ENCODE data around the gene LSR. TPM values are rescaled to one million over a fixed set of nuclear protein-coding genes. Genes with fewer than 3 reads are reported as not detected.

The LSR gene, protein sequence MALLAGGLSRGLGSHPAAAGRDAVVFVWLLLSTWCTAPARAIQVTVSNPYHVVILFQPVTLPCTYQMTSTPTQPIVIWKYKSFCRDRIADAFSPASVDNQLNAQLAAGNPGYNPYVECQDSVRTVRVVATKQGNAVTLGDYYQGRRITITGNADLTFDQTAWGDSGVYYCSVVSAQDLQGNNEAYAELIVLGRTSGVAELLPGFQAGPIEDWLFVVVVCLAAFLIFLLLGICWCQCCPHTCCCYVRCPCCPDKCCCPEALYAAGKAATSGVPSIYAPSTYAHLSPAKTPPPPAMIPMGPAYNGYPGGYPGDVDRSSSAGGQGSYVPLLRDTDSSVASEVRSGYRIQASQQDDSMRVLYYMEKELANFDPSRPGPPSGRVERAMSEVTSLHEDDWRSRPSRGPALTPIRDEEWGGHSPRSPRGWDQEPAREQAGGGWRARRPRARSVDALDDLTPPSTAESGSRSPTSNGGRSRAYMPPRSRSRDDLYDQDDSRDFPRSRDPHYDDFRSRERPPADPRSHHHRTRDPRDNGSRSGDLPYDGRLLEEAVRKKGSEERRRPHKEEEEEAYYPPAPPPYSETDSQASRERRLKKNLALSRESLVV
- 0.26 and 0.37 TPM in 2 replicates for total RNA-seq

DNA sequence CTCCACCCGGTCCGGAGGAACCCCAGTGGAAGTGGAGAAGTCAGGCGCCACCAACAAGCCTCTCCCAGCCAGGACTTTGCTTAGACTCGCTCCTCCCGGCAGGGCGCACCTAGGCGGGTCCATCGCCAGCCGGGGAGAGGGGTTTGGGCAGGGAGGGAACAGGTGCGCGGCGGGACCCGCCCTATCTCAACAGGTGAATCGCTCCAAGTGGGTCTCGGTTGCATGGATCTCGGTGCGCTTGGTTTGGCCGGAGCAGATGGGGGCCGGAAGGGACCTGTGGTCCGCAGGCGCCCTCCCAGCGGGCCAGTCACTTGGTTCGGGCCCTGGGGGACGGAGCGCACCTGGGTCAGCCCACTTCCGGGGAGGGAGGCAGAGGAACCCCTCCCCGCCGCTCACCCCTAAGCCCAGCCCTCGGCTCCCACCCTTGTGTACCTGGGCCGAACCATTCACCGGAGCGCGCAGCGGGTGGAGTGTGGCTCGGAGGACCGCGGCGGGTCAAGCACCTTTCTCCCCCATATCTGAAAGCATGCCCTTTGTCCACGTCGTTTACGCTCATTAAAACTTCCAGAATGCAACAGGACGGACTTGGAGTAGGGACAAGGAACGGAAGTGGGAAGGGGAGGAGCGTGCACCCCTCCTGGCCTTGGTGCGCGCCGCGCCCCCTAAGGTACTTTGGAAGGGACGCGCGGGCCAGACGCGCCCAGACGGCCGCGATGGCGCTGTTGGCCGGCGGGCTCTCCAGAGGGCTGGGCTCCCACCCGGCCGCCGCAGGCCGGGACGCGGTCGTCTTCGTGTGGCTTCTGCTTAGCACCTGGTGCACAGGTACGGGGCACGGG is at the start of gene LSR:
Gene LSR (plus strand): TSS at position 693 of the 836 bp plus-strand sequence. CDS start 21 bp downstream, at position 714.

DNA sequence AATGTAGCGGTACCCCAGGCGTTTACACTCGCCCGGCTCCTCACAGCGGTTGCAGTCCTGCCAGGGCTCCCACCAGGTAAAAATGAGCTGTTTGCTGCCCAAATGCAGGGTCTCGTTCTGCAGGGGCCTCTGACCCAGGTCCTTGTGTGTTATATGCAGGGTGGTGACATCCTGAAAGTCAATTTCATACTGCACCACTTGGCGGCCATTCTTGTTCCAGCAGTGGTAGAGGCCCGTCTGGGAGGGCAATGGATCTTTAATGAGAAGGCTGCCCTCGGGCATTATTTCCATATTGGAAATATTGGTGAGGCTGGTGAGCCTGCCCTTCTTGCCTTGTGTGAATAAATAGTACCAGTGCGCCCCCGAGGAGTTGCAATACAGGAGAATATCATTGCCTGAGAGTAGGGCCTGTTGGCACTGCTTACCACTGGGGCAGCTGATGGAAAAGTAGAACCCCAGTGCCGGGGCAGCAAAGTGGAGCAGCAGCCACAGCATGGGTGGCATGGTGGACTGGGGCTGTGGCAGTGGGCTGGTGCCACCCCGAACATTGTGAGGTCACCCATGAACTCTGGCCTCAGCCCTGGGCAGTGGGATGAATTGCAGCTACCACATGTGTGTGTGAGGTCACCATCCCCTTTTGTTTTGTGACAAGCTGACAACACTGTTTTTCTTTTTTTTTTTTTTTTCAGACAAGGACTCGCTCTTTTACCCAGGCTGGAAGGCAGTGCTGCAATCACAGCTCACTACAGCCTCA is 20.4 kb upstream of the LSR start, which contains the start of gene FAM187B:
Gene FAM187B (minus strand): TSS at position 563 of the 754 bp plus-strand sequence. CDS start 59 bp downstream, at position 504.

DNA sequence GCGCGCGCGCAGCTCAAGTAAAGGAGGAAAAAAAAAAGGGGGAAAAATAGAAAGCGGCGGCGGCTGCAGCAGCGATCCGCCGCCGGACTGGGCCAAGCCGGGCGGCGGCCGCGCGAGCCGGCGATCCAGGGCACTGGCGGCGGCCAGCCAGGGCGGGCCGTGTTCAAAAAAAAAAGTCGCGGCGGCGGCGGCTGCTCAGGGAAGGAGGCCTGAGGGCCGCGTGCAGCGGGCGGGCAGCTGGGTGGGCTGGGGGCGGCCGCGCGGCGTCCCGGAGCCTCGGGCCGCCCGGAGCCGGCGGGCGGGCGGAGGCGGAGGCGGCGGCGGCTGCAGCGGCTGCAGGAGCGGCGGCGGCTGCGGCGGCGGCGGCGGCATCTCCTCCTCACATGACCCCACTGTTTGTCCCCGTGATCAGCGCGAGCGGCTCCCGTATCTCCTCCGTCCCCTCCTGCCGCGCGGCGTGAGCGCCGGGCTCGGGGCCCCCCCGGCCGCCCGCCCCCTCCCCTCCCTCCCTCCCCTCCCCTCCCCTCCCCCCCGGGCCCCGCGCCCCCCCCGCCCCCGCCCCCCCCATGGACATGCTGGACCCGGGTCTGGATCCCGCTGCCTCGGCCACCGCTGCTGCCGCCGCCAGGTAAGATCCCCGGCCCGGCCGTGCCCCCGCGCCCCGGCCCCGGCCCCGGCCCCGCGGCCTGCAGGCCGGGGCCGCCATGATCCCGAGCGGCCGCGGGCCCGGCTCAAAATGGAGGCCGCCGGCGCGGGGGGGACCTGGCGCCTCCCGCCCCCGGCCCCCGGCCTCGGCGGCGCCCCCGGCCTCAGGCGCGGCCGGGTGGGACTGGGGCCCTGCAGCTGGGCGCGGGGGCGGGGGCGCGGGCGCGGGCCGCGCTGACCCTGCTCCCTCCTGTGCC is 20.0 kb downstream of the LSR start, which contains the start of gene USF2:
Gene USF2 (plus strand): TSS at position 427 of the 902 bp plus-strand sequence. CDS start 140 bp downstream, at position 567.

DNA sequence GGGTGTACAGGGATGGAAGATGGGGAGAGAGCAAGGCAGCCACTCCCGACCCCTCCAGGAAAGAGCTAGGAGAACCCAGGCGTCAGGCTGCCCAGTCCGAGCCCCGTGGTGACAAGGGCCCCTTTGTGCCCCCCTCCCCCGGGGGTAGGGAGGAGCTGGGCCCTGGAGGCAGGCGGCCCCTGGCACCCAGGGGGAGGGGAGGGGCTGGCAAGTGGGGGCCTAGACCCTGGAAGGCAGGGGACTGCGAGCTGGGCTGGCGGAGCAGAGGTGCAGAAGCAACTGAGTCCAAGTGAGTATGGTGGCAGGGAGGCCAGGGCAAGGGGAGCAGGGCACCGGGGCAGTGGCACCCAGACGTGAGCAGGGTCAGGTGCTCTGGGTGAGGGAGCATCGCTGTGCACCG is 43.1 kb downstream of the LSR start, which contains the start of gene MAG:
Gene MAG (plus strand): TSS at position 246 of the 400 bp plus-strand sequence. CDS start 3,248 bp downstream, outside the sequence.

Other genes starting within 250 kb of the LSR start
- 17.2 and 24.6 TPM in 2 replicates for gene GRAMD1A, start 248.7 kb upstream of the LSR start, total RNA-seq
- 16.1 and 32.8 TPM in 2 replicates for gene SCN1B, start 218.5 kb upstream of the LSR start, total RNA-seq
- 0.12 TPM in 1 of 2 replicates, not detected in the other for gene HPN, start 207.3 kb upstream of the LSR start, total RNA-seq
- not detected in 2 replicates for gene FXYD3, start 133.2 kb upstream of the LSR start, total RNA-seq
- gene LGI4, start 113.9 kb upstream of the LSR start, total RNA-seq = 0.06 and 0.13 TPM in 2 replicates
- gene FXYD1, start 110.2 kb upstream of the LSR start, total RNA-seq = 3.4 and 7.0 TPM in 2 replicates
- gene FXYD7, start 105.7 kb upstream of the LSR start, total RNA-seq = not detected in 2 replicates
- 35.1 and 39.1 TPM in 2 replicates for gene FXYD5, start 94.3 kb upstream of the LSR start, total RNA-seq
- gene FAM187B, start 20.3 kb upstream of the LSR start, total RNA-seq = not detected in 2 replicates
- 45.8 and 51.1 TPM in 2 replicates for gene USF2, start 20.0 kb downstream of the LSR start, total RNA-seq
- not detected in 2 replicates for gene HAMP, start 33.5 kb downstream of the LSR start, total RNA-seq
- not detected in 2 replicates for gene MAG, start 43.2 kb downstream of the LSR start, total RNA-seq
- gene CD22, start 80.2 kb downstream of the LSR start, total RNA-seq = 0.40 and 0.56 TPM in 2 replicates
- gene FFAR1, start 98.9 kb downstream of the LSR start, total RNA-seq = not detected in 2 replicates
- gene FFAR3, start 109.5 kb downstream of the LSR start, total RNA-seq = not detected in 2 replicates
- gene GPR42, start 122.1 kb downstream of the LSR start, total RNA-seq = not detected in 2 replicates
- not detected in 2 replicates for gene FFAR2, start 199.3 kb downstream of the LSR start, total RNA-seq
- not detected in 2 replicates for gene KRTDAP, start 241.5 kb downstream of the LSR start, total RNA-seq